ENCODE results near the gene PPM1B. TPM values are rescaled to one million over a fixed set of nuclear protein-coding genes. Genes with fewer than 3 reads are reported as not detected.
"Not testable (repeated sequence)": the region's sequence is repeated elsewhere in the genome, so short reads cannot be mapped to it uniquely, and the experiment has no call there.

Gene PPM1B
- total and polyA plus RNA-seq, 2 experiments from 2014 or later, result 112 to 134 TPM

- Mint-ChIP-seq H3K4me1 (peaks cover 47% of the 10 kb centered on the region), H3K27me3 (ENCODE audit: insufficient read depth, low read depth, poor library complexity) (peaks cover 5% of the 10 kb centered on the region), H3K27ac (peak overlapping the region; percentile 92), H3K36me3 (ENCODE audit: low read depth) (peaks cover 38% of the 10 kb centered on the region), H3K9me3 (peaks cover 44% of the 10 kb centered on the region), H3K4me3 (no peak overlapping the region)
- Histone ChIP-seq H2AFZ (no peak overlapping the region), H3K4me1 (ENCODE audit: insufficient read depth) (peaks cover 21% of the 10 kb centered on the region; the same call in 1 of the 2 replicates), H3K27me3 (ENCODE audit: insufficient read depth) (no peaks in the 10 kb centered on the region), H3K4me2 (peak overlapping the region; percentile 7; the same call in 1 of the 2 replicates), H3K9me2 (ENCODE audit: insufficient read depth) (no peaks in the 10 kb centered on the region), H4K20me1 (replicated peaks; ENCODE audit: insufficient read depth) (no peaks in the 10 kb centered on the region), H3K36me3 (ENCODE audit: insufficient read depth) (no peaks in the 10 kb centered on the region), H3K4me3 (no peak overlapping the region), H3K27ac (ENCODE audit: low read depth) (peak overlapping the region; percentile 88), H3F3A (replicated peaks; ENCODE audit: low read depth) (no peaks in the 10 kb centered on the region), H3K79me2 (replicated peaks; ENCODE audit: insufficient read depth) (no peaks in the 10 kb centered on the region)
- DNase-seq (ENCODE audit: low spot score), result peak; percentile 58
- ATAC-seq, result peak; percentile 46
- TF ChIP-seq NANOG (IDR thresholded peaks at IDR 0.05; ENCODE audit: borderline replicate concordance) (peak; percentile 36; the same call in 1 of the 2 replicates), EZH2 (IDR thresholded peaks at IDR 0.05; ENCODE audit: low read depth, unreplicated experiment) (no peak)
Observed at GRCh38 chr2:44131177-44131576, 37.5 kb upstream of the PPM1B start.

GRCh38 chr2:44133602-44134001 is 35.1 kb upstream of the PPM1B start:
- H3K4me1 Mint-ChIP-seq, result peaks cover 65% of the 10 kb centered on the region
- Histone ChIP-seq H3K4me1 (ENCODE audit: insufficient read depth) (peaks cover 31% of the 10 kb centered on the region), H3K27ac (ENCODE audit: low read depth) (peak overlapping the region; percentile 95)
- not testable (repeated sequence) for H3K27me3 ChIP-seq (ENCODE audit: insufficient read depth); H3K79me2 ChIP-seq (replicated peaks; ENCODE audit: insufficient read depth); H3K4me3 ChIP-seq; H3F3A ChIP-seq (replicated peaks; ENCODE audit: low read depth); ATAC-seq; H3K9me2 ChIP-seq (ENCODE audit: insufficient read depth); H3K4me3 Mint-ChIP-seq; H3K27me3 Mint-ChIP-seq (ENCODE audit: insufficient read depth, low read depth, poor library complexity); DNase-seq (ENCODE audit: low spot score); H4K20me1 ChIP-seq (replicated peaks; ENCODE audit: insufficient read depth); H3K36me3 ChIP-seq (ENCODE audit: insufficient read depth); H2AFZ ChIP-seq; H3K4me2 ChIP-seq
- H3K36me3 Mint-ChIP-seq (ENCODE audit: low read depth), result peaks cover 38% of the 10 kb centered on the region
- peaks cover 44% of the 10 kb centered on the region for H3K9me3 Mint-ChIP-seq
- peak overlapping the region; percentile 88 for H3K27ac Mint-ChIP-seq

GRCh38 chr2:44134848-44135247 is 33.8 kb upstream of the PPM1B start:
- H3K4me1 Mint-ChIP-seq, result peaks cover 63% of the 10 kb centered on the region

More at GRCh38 chr2:44134848-44135247, 33.8 kb upstream of the PPM1B start:
- peaks cover 38% of the 10 kb centered on the region for H3K36me3 Mint-ChIP-seq (ENCODE audit: low read depth)
- H2AFZ ChIP-seq, result no peak overlapping the region
- ATAC-seq (peak; percentile 6), DNase-seq (ENCODE audit: low spot score) (peak; percentile 21)
- peaks cover 7% of the 10 kb centered on the region for H3K27me3 Mint-ChIP-seq (ENCODE audit: insufficient read depth, low read depth, poor library complexity)
- H3K4me3 ChIP-seq, result no peak overlapping the region
- no peak overlapping the region for H3K4me2 ChIP-seq
- no peaks in the 10 kb centered on the region for H4K20me1 ChIP-seq (replicated peaks; ENCODE audit: insufficient read depth)
- no peak overlapping the region; the same call in 2 of the 3 replicates for H3K4me3 Mint-ChIP-seq
- peak overlapping the region; percentile 95 for H3K27ac ChIP-seq (ENCODE audit: low read depth)
- H3K36me3 ChIP-seq (ENCODE audit: insufficient read depth), result no peaks in the 10 kb centered on the region
- TF ChIP-seq ZNF114 (CRISPR knock-in tag; IDR thresholded peaks at IDR 0.05) (peak; percentile 92; the same call in 1 of the 2 replicates), NANOG (IDR thresholded peaks at IDR 0.05; ENCODE audit: borderline replicate concordance) (no peak), ETS1 (IDR thresholded peaks at IDR 0.05) (no peak)
- H3K9me2 ChIP-seq (ENCODE audit: insufficient read depth), result no peaks in the 10 kb centered on the region
- no peaks in the 10 kb centered on the region for H3K27me3 ChIP-seq (ENCODE audit: insufficient read depth)
- no peaks in the 10 kb centered on the region for H3K79me2 ChIP-seq (replicated peaks; ENCODE audit: insufficient read depth)
- H3F3A ChIP-seq (replicated peaks; ENCODE audit: low read depth), result no peaks in the 10 kb centered on the region
- peak overlapping the region; percentile 97 for H3K27ac Mint-ChIP-seq
- peaks cover 44% of the 10 kb centered on the region for H3K9me3 Mint-ChIP-seq
- H3K4me1 ChIP-seq (ENCODE audit: insufficient read depth), result peaks cover 27% of the 10 kb centered on the region

All from GM23338 (cell line).